Breast epithelium (tissue), 4 donors: ENCODE measurements around the gene EWSR1. TPM values are rescaled to one million over a fixed set of nuclear protein-coding genes. Genes with fewer than 3 reads are reported as not detected.

Experiments used
- DNase-seq, 2 donors: peaks; one replicate each; pipeline ENCODE4 v3.0.0-alpha.2; 2019; ENCODE audit warnings: low spot score in 2 of 2
- H3K27ac ChIP-seq, 2 donors: fragments of 200-600 bp; sonication (generic) in 1 of 2; one replicate each; pipeline ENCODE4 v1.5.1; 2016 to 2019; ENCODE audit warnings: mild to moderate bottlenecking in 1 of 2
- H3K27me3 ChIP-seq, 2 donors: fragments of 200-600 bp; sonication (generic) in 1 of 2; one replicate each; pipeline versions ENCODE4 v1.5.1 to v1.6.0; 2017 to 2019; ENCODE audit warnings: control low read depth in 1 of 2, mild to moderate bottlenecking in 1 of 2
- H3K36me3 ChIP-seq: fragments of 200-600 bp; one replicate; pipeline ENCODE4 v1.5.1; 2019
- H3K4me1 ChIP-seq, 2 donors: fragments of 200-600 bp; sonication (generic); one replicate each; pipeline ENCODE4 v1.5.1; 2016 to 2019; ENCODE audit warnings: control low read depth in 1 of 2
- H3K4me3 ChIP-seq, 3 donors: fragments of 200-600 bp; sonication (generic); 1 replicate in 2 of 3; 2 replicates in 1 of 3; pipeline ENCODE4 v1.5.1; 2016 to 2019; ENCODE audit warnings: mild to moderate bottlenecking in 3 of 3, moderate library complexity in 2 of 3
- H3K9me3 ChIP-seq, 2 donors: fragments of 200-600 bp; sonication (generic) in 1 of 2; one replicate each; pipeline ENCODE4 v1.5.1; 2016 to 2019; ENCODE audit warnings: control low read depth in 1 of 2
- POLR2A ChIP-seq: fragments of 450-650 bp; IDR thresholded peaks from one replicate; pipeline ENCODE4 v1.6.1; 2016; ENCODE audit warnings: antibody characterized with exemption, mild to moderate bottlenecking, moderate library complexity
- POLR2AphosphoS5 ChIP-seq, 3 donors: sonication (generic); formaldehyde crosslinking; IDR thresholded peaks; one replicate each; pipeline ENCODE4 v1.6.1; 2017; ENCODE audit warnings: antibody characterized with exemption in 3 of 3
- intact Hi-C: fragments of 100-400 bp; cut with DNase I; formaldehyde crosslinking; loops from one replicate; pipeline ENCODE4 v1.15.1; 2023; ENCODE audit warnings: low total_unique reads
- total RNA-seq, 3 donors: library from RNA; depleted of rRNA; stranded (reverse); fragments of >200 nt; gene quantifications; one replicate each; pipeline ENCODE4 v1.1.0, GENCODE V29; 2016
- TF ChIP-seq, protein P1 (sequence below), 3 donors: fragments of 450-650 bp; IDR thresholded peaks; one replicate each; pipeline ENCODE4 v1.5.1; 2016 to 2017; ENCODE audit warnings: antibody characterized with exemption in 3 of 3, mild to moderate bottlenecking in 3 of 3, moderate library complexity in 3 of 3

Gene EWSR1
- total RNA-seq, 3 donors from 2014 or later = 165 to 224 (median 220) TPM

- DNase-seq = no peak
- TF ChIP-seq, protein P1, sequence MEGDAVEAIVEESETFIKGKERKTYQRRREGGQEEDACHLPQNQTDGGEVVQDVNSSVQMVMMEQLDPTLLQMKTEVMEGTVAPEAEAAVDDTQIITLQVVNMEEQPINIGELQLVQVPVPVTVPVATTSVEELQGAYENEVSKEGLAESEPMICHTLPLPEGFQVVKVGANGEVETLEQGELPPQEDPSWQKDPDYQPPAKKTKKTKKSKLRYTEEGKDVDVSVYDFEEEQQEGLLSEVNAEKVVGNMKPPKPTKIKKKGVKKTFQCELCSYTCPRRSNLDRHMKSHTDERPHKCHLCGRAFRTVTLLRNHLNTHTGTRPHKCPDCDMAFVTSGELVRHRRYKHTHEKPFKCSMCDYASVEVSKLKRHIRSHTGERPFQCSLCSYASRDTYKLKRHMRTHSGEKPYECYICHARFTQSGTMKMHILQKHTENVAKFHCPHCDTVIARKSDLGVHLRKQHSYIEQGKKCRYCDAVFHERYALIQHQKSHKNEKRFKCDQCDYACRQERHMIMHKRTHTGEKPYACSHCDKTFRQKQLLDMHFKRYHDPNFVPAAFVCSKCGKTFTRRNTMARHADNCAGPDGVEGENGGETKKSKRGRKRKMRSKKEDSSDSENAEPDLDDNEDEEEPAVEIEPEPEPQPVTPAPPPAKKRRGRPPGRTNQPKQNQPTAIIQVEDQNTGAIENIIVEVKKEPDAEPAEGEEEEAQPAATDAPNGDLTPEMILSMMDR (IDR thresholded peaks at IDR 0.05) = no peak
- no peak for TF ChIP-seq POLR2A
- TF ChIP-seq POLR2AphosphoS5 (IDR thresholded peaks at IDR 0.05) = no peak
- no peaks in the 10 kb centered on the region for H3K9me3 ChIP-seq
- intact Hi-C loops = no loop called here
- peak overlapping the region; percentile 74 to 93 (median 88) for H3K4me3 ChIP-seq
- H3K27me3 ChIP-seq = no peaks in the 10 kb centered on the region
- H3K4me1 ChIP-seq = peaks cover 27 to 32% of the 10 kb centered on the region in 2 donors
- H3K36me3 ChIP-seq = no peaks in the 10 kb centered on the region
- H3K27ac ChIP-seq = peak overlapping the region; percentile 89 to 93
These were observed 39.6 kb downstream of the EWSR1 start for GRCh38 chr22:29307596-29308147.

GRCh38 chr22:29308148-29308790 is 40.2 kb downstream of the EWSR1 start:
- peak overlapping the region; percentile 74 to 93 (median 88) for H3K4me3 ChIP-seq

GRCh38 chr22:29308791-29309262 is 40.8 kb downstream of the EWSR1 start:
- H3K4me3 ChIP-seq = peak overlapping the region; percentile 9 to 93 (median 74)
- intact Hi-C loops = no loop called here
- peaks cover 0 to 7% of the 10 kb centered on the region in 2 donors for H3K27me3 ChIP-seq
- DNase-seq = no peak
- peak overlapping the region; percentile 89 to 93 for H3K27ac ChIP-seq
- H3K36me3 ChIP-seq = no peaks in the 10 kb centered on the region
- no peaks in the 10 kb centered on the region for H3K9me3 ChIP-seq
- TF ChIP-seq, protein P1 (IDR thresholded peaks at IDR 0.05) = no peak
- no peak for TF ChIP-seq POLR2A
- TF ChIP-seq POLR2AphosphoS5 (IDR thresholded peaks at IDR 0.05) = no peak
- H3K4me1 ChIP-seq = peaks cover 27 to 28% of the 10 kb centered on the region in 2 donors

More at GRCh38 chr22:29308148-29308790, 40.2 kb downstream of the EWSR1 start:
- peaks cover 24 to 27% of the 10 kb centered on the region in 2 donors for H3K4me1 ChIP-seq
- TF ChIP-seq POLR2AphosphoS5 (IDR thresholded peaks at IDR 0.05) (no peak), POLR2A (no peak)
- TF ChIP-seq, protein P1 (IDR thresholded peaks at IDR 0.05) = no peak
- H3K36me3 ChIP-seq = no peaks in the 10 kb centered on the region
- no peak for DNase-seq
- H3K27me3 ChIP-seq = peaks cover 0 to 1% of the 10 kb centered on the region in 2 donors
- intact Hi-C loops = no loop called here
- H3K27ac ChIP-seq = peak overlapping the region; percentile 89 to 93
- H3K9me3 ChIP-seq = no peaks in the 10 kb centered on the region

GRCh38 chr22:29309332-29310064 is 41.4 kb downstream of the EWSR1 start:
- H3K9me3 ChIP-seq = no peaks in the 10 kb centered on the region
- peak overlapping the region; percentile 89 to 93 for H3K27ac ChIP-seq
- DNase-seq = no peak
- intact Hi-C loops = loop anchor here (10.0 kb wide), 1 partner anchor 455 kb away; the partner anchor contains the start of genes UQCR10 and ZMAT5
- H3K36me3 ChIP-seq = no peaks in the 10 kb centered on the region
- peak overlapping the region in 2 of 3 donors; percentile 9 to 74 for H3K4me3 ChIP-seq
- H3K4me1 ChIP-seq = peaks cover 27 to 32% of the 10 kb centered on the region in 2 donors
- H3K27me3 ChIP-seq = peaks cover 0 to 14% of the 10 kb centered on the region in 2 donors
- TF ChIP-seq, protein P1 (IDR thresholded peaks at IDR 0.05) = no peak
- TF ChIP-seq POLR2AphosphoS5 (IDR thresholded peaks at IDR 0.05) (no peak), POLR2A (no peak)
